Peyer's patch (tissue), 4 donors: ENCODE results near the gene FNDC11.

Experiments
- POLR2A ChIP-seq, 2 donors: fragments of 450-650 bp; IDR thresholded peaks; one replicate each; pipeline ENCODE4 v1.5.1; 2017; ENCODE audit warnings: antibody characterized with exemption in 2 of 2, mild to moderate bottlenecking in 2 of 2, moderate library complexity in 2 of 2
- TF ChIP-seq, protein P1 (sequence below), 6 experiments: fragments of 450-650 bp in 4 of 6; fragments of 200-600 bp in 2 of 6; sonication (generic) in 1 of 6; IDR thresholded peaks; one replicate each; pipeline ENCODE4 v1.5.1; 2017 to 2019; ENCODE audit warnings: antibody characterized with exemption in 6 of 6, mild to moderate bottlenecking in 3 of 6, moderate library complexity in 1 of 6

DNA sequence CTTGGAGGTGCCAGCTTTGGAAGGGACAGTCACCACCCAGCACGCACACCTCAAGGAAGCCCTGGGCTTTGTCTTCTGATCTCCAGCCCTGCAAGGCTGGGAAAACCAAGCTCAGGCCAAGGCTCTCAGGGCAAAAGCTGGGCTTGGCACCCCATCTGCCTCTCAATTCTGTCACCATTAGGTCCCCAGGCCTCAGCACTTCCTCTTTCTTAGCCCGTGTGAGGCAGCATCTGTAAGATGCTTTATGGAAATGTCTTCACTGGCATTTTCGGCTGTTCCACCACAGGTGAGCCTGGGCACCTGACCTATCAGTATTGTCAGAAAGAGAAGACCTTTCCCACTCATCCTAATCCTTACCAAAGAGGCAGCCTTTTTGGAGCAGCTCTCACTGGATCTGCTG is 48.4 kb downstream of the FNDC11 start:
- no peak for TF ChIP-seq POLR2A (IDR thresholded peaks at IDR 0.05)
- TF ChIP-seq, protein P1, sequence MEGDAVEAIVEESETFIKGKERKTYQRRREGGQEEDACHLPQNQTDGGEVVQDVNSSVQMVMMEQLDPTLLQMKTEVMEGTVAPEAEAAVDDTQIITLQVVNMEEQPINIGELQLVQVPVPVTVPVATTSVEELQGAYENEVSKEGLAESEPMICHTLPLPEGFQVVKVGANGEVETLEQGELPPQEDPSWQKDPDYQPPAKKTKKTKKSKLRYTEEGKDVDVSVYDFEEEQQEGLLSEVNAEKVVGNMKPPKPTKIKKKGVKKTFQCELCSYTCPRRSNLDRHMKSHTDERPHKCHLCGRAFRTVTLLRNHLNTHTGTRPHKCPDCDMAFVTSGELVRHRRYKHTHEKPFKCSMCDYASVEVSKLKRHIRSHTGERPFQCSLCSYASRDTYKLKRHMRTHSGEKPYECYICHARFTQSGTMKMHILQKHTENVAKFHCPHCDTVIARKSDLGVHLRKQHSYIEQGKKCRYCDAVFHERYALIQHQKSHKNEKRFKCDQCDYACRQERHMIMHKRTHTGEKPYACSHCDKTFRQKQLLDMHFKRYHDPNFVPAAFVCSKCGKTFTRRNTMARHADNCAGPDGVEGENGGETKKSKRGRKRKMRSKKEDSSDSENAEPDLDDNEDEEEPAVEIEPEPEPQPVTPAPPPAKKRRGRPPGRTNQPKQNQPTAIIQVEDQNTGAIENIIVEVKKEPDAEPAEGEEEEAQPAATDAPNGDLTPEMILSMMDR (IDR thresholded peaks at IDR 0.05), result no peak
